Stimulated activated CD4-positive, alpha-beta T cell treated with anti-CD3 and anti-CD28 coated beads, Interleukin-15, amount 100 ng/mL, for 1 hour (primary cell): ENCODE measurements around the gene CAT.
A peak's percentile ranks its signal among the peaks of the same experiment; 100 is the strongest.

Source experiments
- DNase-seq, 2 donors: peaks; one replicate each; pipeline ENCODE4 v3.0.0-alpha.2; 2020; ENCODE audit warnings: low read depth in 1 of 2, low spot score in 1 of 2

CAT gene

DNA sequence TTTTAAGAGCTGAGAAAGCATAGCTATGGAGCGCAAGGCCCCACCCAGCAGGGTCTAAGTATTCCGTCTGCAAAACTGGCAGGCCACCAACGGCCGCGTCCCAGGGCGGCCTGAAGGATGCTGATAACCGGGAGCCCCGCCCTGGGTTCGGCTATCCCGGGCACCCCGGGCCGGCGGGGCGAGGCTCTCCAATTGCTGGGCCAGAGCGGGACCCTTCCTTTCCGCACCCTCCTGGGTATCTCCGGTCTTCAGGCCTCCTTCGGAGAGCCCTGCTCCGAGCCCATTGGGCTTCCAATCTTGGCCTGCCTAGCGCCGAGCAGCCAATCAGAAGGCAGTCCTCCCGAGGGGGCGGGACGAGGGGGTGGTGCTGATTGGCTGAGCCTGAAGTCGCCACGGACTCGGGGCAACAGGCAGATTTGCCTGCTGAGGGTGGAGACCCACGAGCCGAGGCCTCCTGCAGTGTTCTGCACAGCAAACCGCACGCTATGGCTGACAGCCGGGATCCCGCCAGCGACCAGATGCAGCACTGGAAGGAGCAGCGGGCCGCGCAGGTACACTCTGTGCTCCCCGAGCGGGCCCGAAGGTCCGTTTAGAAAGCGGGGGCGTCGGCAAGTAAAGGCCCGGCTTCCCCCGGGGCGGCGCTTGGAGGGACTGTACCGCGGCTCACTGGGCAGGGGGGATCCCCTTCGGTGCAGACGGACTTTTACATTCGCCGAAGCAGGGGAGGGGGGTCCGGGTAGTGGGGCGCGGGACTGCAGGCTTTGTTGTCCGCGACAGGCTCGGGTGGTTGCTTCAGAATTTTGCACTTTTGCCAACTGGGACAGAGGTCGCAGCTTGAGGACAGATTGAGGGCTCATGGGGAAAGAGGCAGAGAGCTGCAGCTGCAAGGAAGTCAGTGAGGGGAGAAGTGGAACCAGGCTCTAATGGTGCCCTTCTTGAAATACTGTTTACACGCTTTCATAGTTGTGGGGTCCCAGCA lies at the start of gene CAT:
TSS of gene CAT (plus strand) at position 406 of the 979 bp plus-strand sequence. CDS start at position 486, 80 bp downstream.
- DNase-seq: peak; percentile 96

DNA sequence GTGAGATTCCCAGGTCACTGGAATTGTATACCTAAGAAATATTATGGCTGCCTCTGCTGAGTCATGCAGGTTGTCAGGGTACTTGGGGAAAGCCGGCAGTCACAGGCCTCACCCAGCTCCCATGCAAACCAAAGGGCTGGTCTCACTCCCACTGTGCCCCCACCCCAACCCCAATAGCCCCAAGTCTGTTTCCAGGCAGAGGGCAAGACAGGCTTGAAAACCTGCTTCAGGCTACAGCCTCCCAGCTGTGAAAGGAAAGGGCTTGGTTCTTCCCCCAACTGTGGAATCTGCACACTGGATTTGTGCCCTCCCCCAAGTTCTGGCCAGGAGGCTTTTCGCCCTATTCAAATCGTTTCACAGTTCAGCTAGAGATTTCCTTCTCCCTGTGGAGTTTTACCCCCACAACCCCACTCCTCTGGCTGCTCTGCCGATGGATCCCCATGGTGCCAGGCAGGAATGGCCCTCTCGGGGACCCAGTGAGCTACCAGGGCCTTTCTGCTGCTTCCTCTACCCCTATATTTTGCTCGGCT lies 43.9 kb upstream of the CAT start:
- no peak for DNase-seq

GRCh38 chr11:34395916-34396550 lies 42.7 kb upstream of the CAT start:
- no peak for DNase-seq

- no peak for DNase-seq
Measured at GRCh38 chr11:34397120-34397519, 41.6 kb upstream of the CAT start.

- DNase-seq: no peak
Measured at GRCh38 chr11:34397811-34398210, 40.9 kb upstream of the CAT start.

DNA sequence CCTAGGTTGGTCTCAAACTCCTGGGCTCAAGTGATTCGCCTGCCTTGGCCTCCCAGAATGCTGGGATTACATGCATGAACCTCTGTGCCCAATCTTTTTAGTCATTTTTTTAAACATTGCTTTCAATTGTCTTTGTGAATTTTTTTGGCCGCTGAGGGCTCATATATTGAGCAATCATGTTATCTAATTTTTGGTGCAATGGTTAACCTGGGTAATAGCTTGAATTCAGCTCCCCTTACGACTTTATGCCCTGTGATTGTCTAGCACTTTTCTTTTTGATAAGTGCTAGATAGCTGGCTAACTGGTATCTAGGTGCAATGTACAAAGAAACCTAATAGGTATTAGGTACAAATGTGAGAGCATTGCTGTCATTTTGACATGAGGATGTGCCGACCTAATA lies 35.3 kb upstream of the CAT start:
- no peak for DNase-seq

GRCh38 chr11:34404280-34404679 lies 34.5 kb upstream of the CAT start:
- no peak for DNase-seq

- DNase-seq: no peak
Measured at GRCh38 chr11:34405079-34405858, 33.5 kb upstream of the CAT start.

GRCh38 chr11:34406413-34406812 lies 32.3 kb upstream of the CAT start:
- DNase-seq: no peak

- no peak for DNase-seq
Measured at GRCh38 chr11:34407121-34407813, 31.5 kb upstream of the CAT start.

DNA sequence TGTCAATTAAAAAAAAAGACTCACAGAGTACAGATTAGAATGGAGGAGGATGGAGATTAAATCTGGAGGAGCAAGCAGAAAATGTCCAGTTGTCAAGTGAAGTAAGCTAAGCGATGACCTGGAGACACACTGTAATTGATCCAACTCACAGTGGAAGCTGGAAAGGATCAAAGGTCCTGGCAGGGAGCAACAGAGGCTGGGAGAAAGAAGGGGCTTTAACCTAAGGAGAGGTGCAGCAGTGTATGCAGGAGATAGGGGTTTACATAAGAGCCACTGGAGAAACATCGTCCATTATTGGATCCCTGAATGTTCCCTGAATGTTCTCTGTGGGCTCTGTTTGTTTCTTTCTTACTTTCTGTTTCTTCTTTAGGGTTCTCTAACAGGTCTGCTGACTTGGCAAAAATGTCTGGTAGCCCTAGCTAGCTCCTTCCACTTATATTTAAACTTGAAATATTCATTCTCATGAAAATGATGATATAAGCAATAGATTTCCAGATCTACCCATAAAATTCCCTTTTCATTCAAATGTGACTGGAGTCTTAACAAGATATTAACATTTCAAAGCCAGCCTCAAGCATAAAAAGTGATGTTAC lies 30.1 kb upstream of the CAT start:
- DNase-seq: no peak

DNA sequence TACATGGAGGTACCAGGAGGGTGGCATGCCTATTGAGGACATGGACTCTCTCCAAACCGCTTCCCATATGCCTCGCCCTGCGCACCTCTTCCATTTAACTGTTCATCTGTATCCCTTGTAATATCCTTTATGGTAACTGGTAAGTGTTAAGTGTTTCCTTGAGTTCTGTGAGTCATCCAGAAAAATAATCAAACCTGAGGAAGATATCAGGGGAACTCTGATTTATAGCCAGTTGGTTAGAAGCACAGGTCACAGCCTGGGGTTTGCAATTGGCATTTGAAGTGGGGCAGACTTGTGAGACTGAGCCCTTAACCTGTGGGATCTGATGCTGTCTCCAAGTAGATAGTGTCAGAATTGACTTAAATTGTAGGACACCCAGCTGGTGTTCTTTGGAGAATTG lies 27.6 kb upstream of the CAT start:
- no peak for DNase-seq

DNA sequence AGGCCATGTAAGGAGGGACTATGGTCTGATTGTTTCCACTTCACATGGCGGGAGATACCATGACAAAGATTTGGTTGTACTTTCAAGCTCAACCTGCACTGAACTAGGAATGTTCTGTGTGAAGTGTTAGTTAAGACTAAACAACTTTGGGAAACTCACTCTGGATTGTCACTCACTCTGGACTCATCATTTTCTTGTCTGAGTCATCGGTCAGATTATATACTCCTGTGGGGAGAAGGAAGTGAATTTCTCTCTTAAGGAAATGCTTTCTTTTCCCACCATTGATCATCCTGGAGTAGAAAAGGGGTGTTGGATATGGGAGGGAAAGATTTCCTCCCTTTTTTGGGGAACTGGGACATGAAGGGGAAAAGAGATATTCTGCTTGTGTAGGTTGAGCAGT lies 26.9 kb upstream of the CAT start:
- DNase-seq: no peak

GRCh38 chr11:34413263-34413662 lies 25.5 kb upstream of the CAT start:
- DNase-seq: no peak

- no peak for DNase-seq
Measured at GRCh38 chr11:34415538-34415937, 23.2 kb upstream of the CAT start.

GRCh38 chr11:34416088-34416487 lies 22.6 kb upstream of the CAT start:
- DNase-seq: no peak

GRCh38 chr11:34416766-34417165 lies 22.0 kb upstream of the CAT start:
- no peak for DNase-seq

GRCh38 chr11:34417202-34417601 lies 21.5 kb upstream of the CAT start:
- DNase-seq: no peak

- no peak for DNase-seq
Measured at GRCh38 chr11:34419158-34419557, 19.6 kb upstream of the CAT start.

- no peak for DNase-seq
Measured at GRCh38 chr11:34423300-34423699, 15.4 kb upstream of the CAT start.
